SK-N-SH treated with all-trans-retinoic acid at 6 μM for 48 hours (cell line): Measurements from ENCODE around the gene KRTAP4-6.

Experiments used
- ARNTL ChIP-seq: fragments of 450-650 bp; formaldehyde crosslinking; IDR thresholded peaks from 2 replicates; pipeline ENCODE4 v1.5.0; 2020; ENCODE audit warnings: low read depth, mild to moderate bottlenecking, moderate library complexity, borderline replicate concordance
- GLIS3 ChIP-seq: fragments of 250-450 bp; sonication (Bioruptor Pico); IDR thresholded peaks from 2 replicates; pipeline ENCODE4 v1.5.0; 2020; ENCODE audit warnings: mild to moderate bottlenecking, moderate library complexity

GRCh38 chr17:41098042-41098441 is 42.3 kb downstream of the KRTAP4-6 start, which contains the start of gene KRTAP4-8:
- TF ChIP-seq GLIS3, result no peak
- TF ChIP-seq ARNTL (CRISPR knock-in tag), result no peak
